Endometrium (tissue), 2 donors: Measurements from ENCODE around the gene PPFIA3.
A peak's percentile ranks its signal among the peaks of the same experiment; 100 is the strongest.
"Not testable (repeated sequence)": the region's sequence is repeated elsewhere in the genome, so short reads cannot be mapped to it uniquely, and the experiment has no call there.

Source experiments
- FAIRE-seq: peaks from 2 replicates; lab custom pipeline; 2012; peaks lifted over from hg19 to GRCh38; lab: Jason Lieb, UNC
- donor health status: control.
- donor health status: control.

Gene PPFIA3

DNA sequence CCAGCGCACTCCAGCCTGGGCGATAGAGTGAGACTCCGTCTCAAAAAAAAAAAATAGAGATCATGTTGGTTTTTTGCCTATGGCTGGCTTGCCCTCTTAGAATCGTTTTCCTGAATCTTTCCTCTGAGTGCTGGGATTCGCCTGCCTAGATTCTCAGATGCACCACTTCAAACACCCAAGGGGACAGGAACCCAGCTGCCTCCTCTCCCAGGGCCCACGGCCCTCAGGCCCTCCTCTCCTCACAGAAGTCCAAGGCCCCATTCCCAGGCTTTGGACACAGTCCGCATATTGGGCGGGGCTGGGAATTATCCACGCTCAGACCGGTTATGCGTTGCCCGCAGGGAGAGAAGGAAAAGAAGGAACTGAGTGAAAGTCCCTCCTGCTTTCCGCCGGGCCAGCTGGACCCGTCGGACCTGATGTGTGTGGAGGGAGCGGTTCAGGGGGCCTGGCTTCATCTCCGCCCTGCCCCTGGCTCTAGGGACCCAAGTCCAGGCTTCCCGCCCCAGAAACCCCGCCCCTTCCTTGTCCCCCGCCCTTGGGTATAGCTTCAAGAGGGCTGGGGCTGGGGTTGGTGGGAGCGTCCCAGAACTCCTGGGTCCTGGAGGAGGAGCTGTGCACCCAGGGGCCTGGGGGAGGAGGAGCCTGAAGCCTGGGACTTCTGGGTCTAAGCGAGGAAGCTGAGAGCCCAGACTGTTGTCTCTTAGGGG is 5.8 kb downstream of the PPFIA3 start:
- FAIRE-seq: no peak

- no peak for FAIRE-seq
Observed at GRCh38 chr19:49126575-49126974, 7.2 kb downstream of the PPFIA3 start.

GRCh38 chr19:49127225-49127624 is 7.9 kb downstream of the PPFIA3 start:
- FAIRE-seq: not testable (repeated sequence)

DNA sequence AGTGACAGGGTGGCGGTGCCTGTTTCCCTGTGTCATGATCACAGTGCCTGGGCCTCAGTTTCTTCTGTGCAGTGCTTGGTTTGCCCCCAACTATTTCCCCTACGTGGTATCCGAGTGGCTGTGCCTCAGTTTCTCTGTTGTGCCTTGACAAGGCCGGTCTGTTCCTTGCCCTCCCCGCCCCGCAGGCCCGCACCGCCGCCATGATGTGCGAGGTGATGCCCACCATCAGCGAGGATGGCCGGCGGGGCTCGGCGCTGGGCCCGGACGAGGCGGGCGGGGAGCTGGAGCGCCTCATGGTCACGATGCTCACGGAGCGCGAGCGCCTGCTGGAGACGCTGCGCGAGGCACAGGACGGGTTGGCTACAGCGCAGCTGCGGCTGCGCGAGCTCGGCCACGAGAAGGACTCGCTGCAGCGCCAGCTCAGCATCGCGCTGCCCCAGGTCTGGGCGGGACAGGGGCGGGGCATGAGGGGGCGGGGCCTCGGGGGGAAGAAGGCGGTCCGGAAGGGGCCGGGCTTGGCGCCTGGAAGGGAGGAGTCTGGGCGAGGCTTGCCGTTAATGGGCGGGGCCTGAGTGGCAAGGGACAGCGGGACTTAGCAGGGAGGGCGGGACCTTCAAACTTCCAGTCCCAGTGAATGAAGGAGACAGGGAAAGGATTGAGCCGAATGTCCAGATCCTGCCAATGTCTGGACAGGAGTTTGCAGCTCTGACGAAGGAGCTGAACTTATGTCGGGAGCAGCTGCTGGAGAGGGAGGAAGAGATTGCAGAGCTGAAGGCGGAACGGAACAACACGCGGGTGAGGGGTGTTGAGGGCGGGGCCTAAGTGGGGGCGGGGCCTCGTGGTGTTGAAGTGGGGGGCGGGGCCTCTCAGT is 8.6 kb downstream of the PPFIA3 start:
- FAIRE-seq: no peak

GRCh38 chr19:49128545-49129237 is 9.3 kb downstream of the PPFIA3 start:
- FAIRE-seq: no peak

- no peak for FAIRE-seq
Observed at GRCh38 chr19:49129238-49129583, 9.9 kb downstream of the PPFIA3 start.

DNA sequence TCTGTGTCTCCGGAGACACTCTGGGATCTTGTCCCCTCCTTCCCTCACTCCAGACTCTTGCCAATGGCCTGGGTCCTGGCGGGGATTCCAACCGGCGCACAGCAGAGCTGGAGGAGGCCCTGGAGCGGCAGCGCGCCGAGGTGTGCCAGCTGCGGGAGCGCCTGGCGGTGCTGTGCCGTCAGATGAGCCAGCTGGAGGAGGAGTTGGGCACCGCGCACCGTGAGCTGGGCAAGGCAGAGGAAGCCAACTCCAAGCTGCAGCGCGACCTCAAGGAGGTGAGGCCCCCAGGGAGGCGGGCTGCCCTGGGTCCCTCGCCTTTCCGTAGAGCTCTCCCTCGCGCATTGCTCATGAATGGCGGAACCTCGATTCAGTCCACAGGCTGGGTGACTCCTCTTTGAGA is 11.0 kb downstream of the PPFIA3 start:
- no peak for FAIRE-seq

DNA sequence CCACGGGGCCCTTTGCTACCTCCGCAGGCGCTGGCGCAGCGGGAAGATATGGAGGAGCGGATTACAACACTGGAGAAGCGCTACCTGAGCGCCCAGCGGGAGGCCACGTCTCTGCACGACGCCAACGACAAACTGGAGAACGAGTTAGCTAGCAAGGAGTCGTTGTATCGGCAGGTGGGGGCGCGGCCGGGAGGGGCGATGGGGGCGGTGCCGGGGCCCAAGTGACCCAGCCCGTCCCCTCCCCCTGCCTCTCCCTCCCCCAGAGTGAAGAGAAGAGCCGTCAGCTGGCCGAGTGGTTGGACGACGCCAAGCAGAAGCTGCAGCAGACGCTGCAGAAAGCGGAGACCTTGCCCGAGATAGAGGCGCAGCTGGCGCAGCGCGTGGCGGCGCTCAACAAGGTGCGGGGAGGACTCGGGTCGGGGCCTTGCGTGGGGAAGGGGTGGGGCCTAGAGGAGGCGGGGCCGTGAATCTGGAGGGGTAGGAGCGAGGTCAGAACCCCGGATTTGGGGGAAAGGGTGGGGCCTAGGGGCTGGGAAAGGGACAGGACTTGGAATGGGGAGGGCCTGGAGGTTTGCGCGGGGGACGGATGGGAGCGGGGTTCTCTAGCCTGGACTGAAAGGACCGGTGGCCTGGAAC is 13.7 kb downstream of the PPFIA3 start:
- no peak for FAIRE-seq

GRCh38 chr19:49133621-49134454 is 14.5 kb downstream of the PPFIA3 start:
- FAIRE-seq: no peak

- FAIRE-seq: no peak
Observed at GRCh38 chr19:49135686-49136085, 16.3 kb downstream of the PPFIA3 start.

GRCh38 chr19:49136771-49137171 is 17.4 kb downstream of the PPFIA3 start:
- FAIRE-seq: no peak

DNA sequence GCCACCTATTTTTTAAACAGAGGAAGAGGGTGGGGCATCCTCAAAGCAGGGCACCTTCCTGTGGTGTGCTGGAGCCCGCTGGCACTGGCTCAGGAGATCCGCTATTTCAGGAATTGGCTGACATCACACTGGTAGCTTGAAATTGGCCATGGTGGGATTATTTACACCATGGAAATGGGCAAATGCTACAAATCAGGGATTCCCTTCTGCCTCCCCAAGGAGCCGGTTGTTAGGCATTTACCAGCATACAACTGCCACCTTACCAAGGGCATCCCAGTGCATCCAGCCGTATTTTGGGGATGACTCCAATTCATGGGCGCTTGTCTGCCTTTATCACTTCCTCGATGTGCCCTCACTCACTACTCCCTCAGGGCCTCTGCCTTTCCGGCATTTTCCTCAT is 21.6 kb downstream of the PPFIA3 start:
- FAIRE-seq: no peak

GRCh38 chr19:49141352-49141751 is 22.0 kb downstream of the PPFIA3 start:
- no peak for FAIRE-seq

DNA sequence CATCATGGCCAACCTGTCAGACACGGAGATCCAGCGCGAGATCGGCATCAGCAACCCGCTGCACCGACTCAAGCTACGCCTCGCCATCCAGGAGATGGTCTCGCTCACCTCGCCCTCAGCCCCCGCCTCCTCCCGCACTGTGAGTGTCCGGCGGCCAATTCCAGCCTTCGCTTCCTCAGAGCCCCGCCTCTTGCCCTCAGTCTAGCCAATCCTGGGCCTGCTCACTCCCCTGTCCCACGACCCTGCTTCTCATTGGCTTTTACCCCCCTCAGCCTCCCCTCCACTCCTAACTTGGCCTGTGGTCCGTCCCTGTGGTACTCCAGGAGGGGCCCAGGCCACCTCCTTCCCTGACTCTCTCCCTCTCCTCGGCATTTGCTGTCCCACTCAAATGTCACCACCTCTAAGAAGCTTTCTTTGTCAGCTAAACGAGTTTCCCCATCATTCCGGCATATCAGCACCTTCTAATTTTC is 23.6 kb downstream of the PPFIA3 start:
- peak; percentile 91 for FAIRE-seq

DNA sequence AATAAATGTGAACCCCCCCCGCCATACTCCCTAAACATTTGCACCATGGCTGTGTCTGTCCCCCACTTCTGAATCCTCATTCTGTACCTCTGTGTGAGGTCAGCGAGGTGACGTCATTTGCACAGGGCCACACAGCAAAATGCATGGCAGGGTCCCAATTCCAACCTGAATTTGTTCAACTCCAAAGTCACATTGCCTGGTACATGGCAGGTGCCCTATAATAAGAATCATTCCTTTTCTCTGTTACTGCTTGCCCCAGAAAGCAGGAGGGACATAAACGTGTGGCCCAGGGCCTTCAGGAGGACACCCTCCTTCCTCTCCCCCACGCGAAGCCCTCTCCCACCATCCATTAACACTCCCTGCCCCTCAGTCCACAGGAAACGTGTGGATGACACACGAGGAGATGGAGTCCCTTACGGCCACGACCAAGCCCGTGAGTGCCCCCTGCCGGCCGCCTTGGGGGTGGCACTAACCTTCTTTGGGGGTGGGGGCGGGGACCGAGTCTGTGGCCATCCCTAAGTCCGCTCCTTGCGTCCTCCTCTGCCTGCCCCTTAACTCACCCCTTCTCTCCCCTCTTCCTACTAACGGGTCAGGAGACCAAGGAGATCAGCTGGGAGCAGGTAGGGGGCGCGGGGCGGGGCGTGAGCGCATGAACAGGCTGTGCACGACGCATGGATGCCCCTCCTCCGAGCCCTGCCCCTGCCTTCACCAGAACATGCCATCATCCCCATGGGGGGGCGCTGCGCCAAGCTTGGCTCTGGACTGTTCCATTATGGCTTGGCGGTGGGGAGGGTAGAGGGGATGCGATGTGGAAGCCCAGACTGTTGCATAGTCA is 26.4 kb downstream of the PPFIA3 start:
- FAIRE-seq: no peak

DNA sequence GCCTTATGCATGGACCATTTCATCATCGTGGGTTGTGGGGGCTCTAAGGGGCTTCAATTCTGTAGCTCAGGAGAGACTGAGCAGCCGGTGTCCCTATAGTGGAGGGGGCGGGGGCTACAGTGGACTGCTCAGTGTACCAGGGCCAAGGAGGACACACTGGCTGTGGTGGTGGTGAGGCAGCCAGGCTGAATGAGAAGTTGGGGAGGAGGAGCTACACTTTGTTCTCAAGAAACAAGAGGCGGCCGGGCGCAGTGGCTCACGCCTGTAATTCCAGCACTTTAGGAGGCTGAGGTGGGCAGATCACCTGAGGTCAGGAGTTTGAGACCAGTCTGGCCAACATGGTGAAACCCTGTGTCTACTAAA is 27.0 kb downstream of the PPFIA3 start:
- not testable (repeated sequence) for FAIRE-seq

GRCh38 chr19:49148044-49148682 is 28.8 kb downstream of the PPFIA3 start:
- no peak for FAIRE-seq

GRCh38 chr19:49148784-49149651 is 29.7 kb downstream of the PPFIA3 start:
- peak; percentile 29 for FAIRE-seq

DNA sequence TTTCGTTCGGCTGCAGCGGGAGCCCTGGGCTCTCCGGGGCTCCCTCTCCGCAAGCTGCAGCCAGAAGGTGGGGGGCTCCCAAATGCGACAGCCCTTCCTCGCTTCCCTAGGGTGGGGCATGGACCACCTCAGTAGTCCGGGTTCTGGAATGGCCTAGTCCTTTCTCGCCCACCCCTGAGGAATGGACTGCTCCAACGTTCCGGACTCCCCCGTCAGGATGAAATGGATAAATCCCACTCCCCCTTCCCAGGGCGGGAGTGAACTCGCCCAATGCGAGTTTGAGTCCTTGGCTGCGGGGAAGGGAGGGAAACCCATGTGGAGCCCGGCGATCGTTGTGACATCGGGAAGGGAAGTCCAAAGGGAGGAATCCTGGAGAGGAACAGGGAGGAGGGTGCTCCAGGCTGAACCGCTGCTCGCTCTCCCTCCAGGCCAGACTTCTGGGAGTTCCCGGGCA is 30.3 kb downstream of the PPFIA3 start:
- FAIRE-seq: no peak
